ENCODE measurements around the gene MFAP4. TPM values are rescaled to one million over a fixed set of nuclear protein-coding genes. Genes with fewer than 3 reads are reported as not detected.
A peak's percentile ranks its signal among the peaks of the same experiment; 100 is the strongest.

The MFAP4 gene
- total and polyA plus RNA-seq, 9 of the 15 experiments (the other 6 are each of a cell fraction or from before 2014, with no cell fraction given) = 0.07 to 0.24 TPM; not detected in 7

- H2AFZ ChIP-seq (ENCODE audit: low read depth, low read length) = no peak overlapping the region
- H3K79me2 ChIP-seq (ENCODE audit: control insufficient read depth, insufficient read depth, low read length) = peaks cover 9% of the 10 kb centered on the region; the same call in 2 of the 3 replicates
- no peak overlapping the region for H3K4me2 ChIP-seq (ENCODE audit: insufficient read depth, low read length)
- FAIRE-seq (no peak), DNase-seq (ENCODE audit: extremely low read depth in 1 of 4, low spot score in 3 of 4) (no peak), ATAC-seq (no peak)
- H3K4me1 ChIP-seq (replicated peaks in 1 of 2; ENCODE audit: control insufficient read depth in 2 of 2, insufficient read depth in 2 of 2, low read length in 2 of 2) = peaks cover 3 to 38% of the 10 kb centered on the region in 2 experiments; a peak in 4 of 5 replicates
- no peak overlapping the region for H3K4me3 ChIP-seq
- H3K36me3 ChIP-seq (ENCODE audit: control insufficient read depth, insufficient read depth, low read length) = peaks cover 21% of the 10 kb centered on the region; the same call in 2 of the 3 replicates
- intact Hi-C loops (cut with micrococcal nuclease) = no loop called here
- H3K9me3 ChIP-seq (replicated peaks; ENCODE audit: control insufficient read depth, insufficient read depth, low read depth, low read length) = no peaks in the 10 kb centered on the region
- in situ Hi-C loops (cut with MboI) = no loop called here
- no TSS peak for BruUV-seq (replicated peaks)
- ChIA-PET POLR2A (no interaction called here), CTCF (ENCODE audit: low intra/inter-chr PET ratio) (no interaction called here)
- no peak overlapping the region for H3K27ac ChIP-seq (ENCODE audit: extremely low read depth, low read depth, low read length)
- no peaks in the 10 kb centered on the region for H3K9me1 ChIP-seq (ENCODE audit: control insufficient read depth, insufficient read depth, low read length)
- peak overlapping the region in 1 of 2 experiments; percentile 64; a peak in 1 of 4 replicates for H3K9ac ChIP-seq (ENCODE audit: insufficient read depth in 1 of 2, low read depth in 2 of 2, low read length in 2 of 2)
- no peaks in the 10 kb centered on the region for H4K20me1 ChIP-seq (replicated peaks; ENCODE audit: control insufficient read depth, insufficient read depth, low read length)
- WGBS (ENCODE audit: insufficient coverage, low coverage, missing lambda C conversion rate) = 83% methylated on average over 11 of the region's 13 CpGs
- no peaks in the 10 kb centered on the region; a peak in 1 of 5 replicates for H3K27me3 ChIP-seq (ENCODE audit: control insufficient read depth in 2 of 2, insufficient read depth in 2 of 2, low read length in 2 of 2)
- TF ChIP-seq POU5F1 (IDR thresholded peaks at IDR 0.05; ENCODE audit: borderline replicate concordance, low read depth, low read length, partially characterized antibody) (no peak), RBFOX2 (IDR thresholded peaks at IDR 0.05; ENCODE audit: low read depth, low read length) (0 out of 2 replicates have a peak, but pooled peaks have one; percentile 35)
These were observed 4.2 kb downstream of the MFAP4 start for GRCh38 chr17:19382531-19383444.
